ENCODE measurements around the gene MSANTD2. TPM values are rescaled to one million over a fixed set of nuclear protein-coding genes. Genes with fewer than 3 reads are reported as not detected.

MSANTD2 gene
- total and polyA plus RNA-seq, 2 of the 4 experiments (the other 2 are of a cell fraction), result 5.0 to 6.0 TPM

DNA sequence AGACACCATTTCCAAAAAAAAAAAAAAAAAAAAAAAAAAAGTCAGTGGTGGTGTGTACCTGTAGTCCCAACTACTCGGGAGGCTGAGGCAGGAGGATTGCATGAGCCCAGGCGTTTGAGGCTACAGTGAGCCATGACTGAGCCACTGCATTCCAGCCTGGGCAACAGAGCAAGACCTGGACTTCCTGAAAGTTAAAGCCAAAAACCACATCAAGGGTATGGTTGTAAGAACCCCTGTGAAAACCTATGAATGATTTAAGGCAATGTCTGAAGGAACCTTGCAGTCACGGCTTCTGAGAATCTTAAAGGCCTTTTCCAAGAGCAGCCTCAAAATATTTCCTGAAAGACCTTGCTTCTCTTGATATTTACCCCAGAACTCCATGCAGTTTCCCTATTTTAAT lies 30.5 kb upstream of the MSANTD2 start:
- WGBS, 2 experiments (ENCODE audit: extremely low coverage in 2 of 2, insufficient read length in 1 of 2), result no CpG with 5 or more reads among the region's 3 CpGs
- Histone ChIP-seq H3K9ac (ENCODE audit: low read depth, low read length) (no peak overlapping the region), H4K20me1 (ENCODE audit: insufficient read depth, low read length) (no peaks in the 10 kb centered on the region), H2AK5ac (ENCODE audit: low read depth, low read length) (no peak overlapping the region), H4K91ac (ENCODE audit: insufficient read depth, low read depth, low read length) (no peak overlapping the region), H3K4ac (ENCODE audit: low read depth, low read length) (no peak overlapping the region), H3K9me3 (ENCODE audit: control insufficient read depth, insufficient read depth, low read length) (no peaks in the 10 kb centered on the region), H3K4me3 (ENCODE audit: insufficient read depth, low read depth, low read length) (no peak overlapping the region), H3K4me2 (ENCODE audit: low read depth, low read length) (no peak overlapping the region), H3K27ac (ENCODE audit: insufficient read depth, low read length) (no peak overlapping the region), H3K18ac (ENCODE audit: low read depth, low read length) (no peak overlapping the region), H3K23ac (ENCODE audit: low read depth, low read length) (no peak overlapping the region), H3K79me1 (ENCODE audit: low read depth in 1 of 2, low read length in 2 of 2) (no peaks in the 10 kb centered on the region), H3K9me1 (ENCODE audit: insufficient read depth, low read length) (no peaks in the 10 kb centered on the region), H3K4me1 (ENCODE audit: control insufficient read depth, insufficient read depth, low read length) (no peaks in the 10 kb centered on the region), H2BK15ac (ENCODE audit: low read depth, low read length) (no peak overlapping the region), H3K27me3 (ENCODE audit: control insufficient read depth, insufficient read depth, low read length) (peaks cover 31% of the 10 kb centered on the region), H4K5ac (ENCODE audit: low read depth, low read length) (no peak overlapping the region), H2AFZ (replicated peaks; ENCODE audit: low read length, poor library complexity) (no peak overlapping the region), H3K36me3 (ENCODE audit: control insufficient read depth, insufficient read depth, low read length) (no peaks in the 10 kb centered on the region), H4K8ac (ENCODE audit: low read depth in 2 of 2, low read length in 2 of 2) (no peak overlapping the region), H2BK5ac (ENCODE audit: low read depth, low read length, poor library complexity, severe bottlenecking) (no peak overlapping the region), H2BK20ac (ENCODE audit: low read depth, low read length) (no peak overlapping the region), H2BK120ac (ENCODE audit: low read depth, low read length) (no peak overlapping the region), H3K56ac (ENCODE audit: extremely low read depth, insufficient read depth, low read length) (no peak overlapping the region), H2AK9ac (replicated peaks; ENCODE audit: low read depth, low read length, poor library complexity) (no peak overlapping the region), H3K14ac (replicated peaks; ENCODE audit: low read depth, low read length) (no peak overlapping the region)
- in situ Hi-C loops (cut with MboI; ENCODE audit: low sequenced_read_pairs) (loop anchor here (10.0 kb wide), 2 partner anchors 66 to 186 kb away; partner anchors contain the start of gene ESAM), dilution Hi-C loops (cut with HindIII; ENCODE audit: low sequenced_read_pairs, unreplicated experiment) (no loop called here), intact Hi-C loops (cut with micrococcal nuclease) (no loop called here)
- no TSS peak for BruUV-seq (replicated peaks)
- POLR2A ChIA-PET (ENCODE audit: unreplicated experiment), result no interaction called here
- TF ChIP-seq MAZ (IDR thresholded peaks at IDR 0.05; ENCODE audit: borderline replicate concordance, low read depth, low read length), result no peak
- no peak for TF ChIP-seq MXI1 (IDR thresholded peaks at IDR 0.05; ENCODE audit: borderline replicate concordance, low read depth, low read length)
- TF ChIP-seq RCOR1 (IDR thresholded peaks at IDR 0.05; ENCODE audit: insufficient replicate concordance, low read length), result no peak
- no peak for TF ChIP-seq CEBPB (IDR thresholded peaks at IDR 0.05; ENCODE audit: low read depth, low read length)
- TF ChIP-seq RFX5 (IDR thresholded peaks at IDR 0.05; ENCODE audit: low read depth, low read length), result no peak
- no peak for TF ChIP-seq BHLHE40 (IDR thresholded peaks at IDR 0.05; ENCODE audit: low read depth, low read length)
- TF ChIP-seq POLR2A (IDR thresholded peaks at IDR 0.05; ENCODE audit: low read depth, low read length), result no peak
- TF ChIP-seq, protein P1, sequence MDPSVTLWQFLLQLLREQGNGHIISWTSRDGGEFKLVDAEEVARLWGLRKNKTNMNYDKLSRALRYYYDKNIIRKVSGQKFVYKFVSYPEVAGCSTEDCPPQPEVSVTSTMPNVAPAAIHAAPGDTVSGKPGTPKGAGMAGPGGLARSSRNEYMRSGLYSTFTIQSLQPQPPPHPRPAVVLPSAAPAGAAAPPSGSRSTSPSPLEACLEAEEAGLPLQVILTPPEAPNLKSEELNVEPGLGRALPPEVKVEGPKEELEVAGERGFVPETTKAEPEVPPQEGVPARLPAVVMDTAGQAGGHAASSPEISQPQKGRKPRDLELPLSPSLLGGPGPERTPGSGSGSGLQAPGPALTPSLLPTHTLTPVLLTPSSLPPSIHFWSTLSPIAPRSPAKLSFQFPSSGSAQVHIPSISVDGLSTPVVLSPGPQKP (IDR thresholded peaks at IDR 0.05; ENCODE audit: borderline replicate concordance, low read depth, low read length), result no peak
- ATAC-seq (ENCODE audit: low read depth), result no peak
- CTCF ChIA-PET, result interaction anchor here (1.5 kb wide), 1 partner anchor 186 kb away, joined by 3 read pairs; no protein-coding TSS in a partner anchor
- DNase-seq, result no peak
